Stimulated activated CD8-positive, alpha-beta memory T cell treated with anti-CD3 and anti-CD28 coated beads, Interleukin-4, amount 100 ng/mL, for 1 hour (primary cell): ENCODE measurements around the gene ZDHHC14.

Source experiments
- DNase-seq, 2 donors: peaks; one replicate each; pipeline ENCODE4 v3.0.0-alpha.2; 2020; ENCODE audit warnings: low read depth in 2 of 2, low spot score in 1 of 2

ZDHHC14 gene

GRCh38 chr6:157659536-157660271, 278.7 kb downstream of the ZDHHC14 start:
- no peak for DNase-seq

- no peak for DNase-seq
Observed at GRCh38 chr6:157660414-157660813, 279.4 kb downstream of the ZDHHC14 start.

GRCh38 chr6:157661652-157662051, 280.7 kb downstream of the ZDHHC14 start:
- no peak for DNase-seq

- no peak for DNase-seq
Observed at GRCh38 chr6:157663261-157663660, 282.3 kb downstream of the ZDHHC14 start.

- DNase-seq: no peak
Observed at GRCh38 chr6:157665180-157665579, 284.2 kb downstream of the ZDHHC14 start.

GRCh38 chr6:157666729-157667128, 285.7 kb downstream of the ZDHHC14 start:
- DNase-seq: no peak

- peak; percentile 18 to 33 for DNase-seq
Observed at GRCh38 chr6:157667211-157668008, 286.4 kb downstream of the ZDHHC14 start.

GRCh38 chr6:157668009-157668401, 287.0 kb downstream of the ZDHHC14 start:
- DNase-seq: no peak

GRCh38 chr6:157668713-157669112, 287.7 kb downstream of the ZDHHC14 start:
- no peak for DNase-seq

- DNase-seq: no peak
Observed at GRCh38 chr6:157669323-157669722, 288.3 kb downstream of the ZDHHC14 start.

- DNase-seq: no peak
Observed at GRCh38 chr6:157669747-157670216, 288.8 kb downstream of the ZDHHC14 start.

GRCh38 chr6:157670466-157671186, 289.6 kb downstream of the ZDHHC14 start:
- DNase-seq: no peak

- DNase-seq: no peak
Observed at GRCh38 chr6:157672726-157673412, 291.9 kb downstream of the ZDHHC14 start.

GRCh38 chr6:157673596-157673995, 292.6 kb downstream of the ZDHHC14 start:
- no peak for DNase-seq

- DNase-seq: no peak
Observed at GRCh38 chr6:157674061-157674460, 293.1 kb downstream of the ZDHHC14 start.

GRCh38 chr6:157675831-157676230, 294.8 kb downstream of the ZDHHC14 start:
- DNase-seq: no peak

- no peak for DNase-seq
Observed at GRCh38 chr6:157676241-157676640, 295.3 kb downstream of the ZDHHC14 start.

GRCh38 chr6:157677235-157677634, 296.2 kb downstream of the ZDHHC14 start:
- no peak for DNase-seq

- no peak for DNase-seq
Observed at GRCh38 chr6:157679605-157680580, 298.9 kb downstream of the ZDHHC14 start.
